GM21825 (cell line): ENCODE results near the gene MNT.

Experiments used
- ATAC-seq: cut with Tn5 transposase; IDR thresholded peaks from one replicate; pipeline ENCODE4 v1.9.1; 2021; ENCODE audit warnings: mild to moderate bottlenecking, moderate library complexity; ENCODE audit not compliant: unreplicated experiment

Gene MNT

GRCh38 chr17:2396568-2397246, 4.2 kb downstream of the MNT start:
- ATAC-seq: peak; percentile 14

DNA sequence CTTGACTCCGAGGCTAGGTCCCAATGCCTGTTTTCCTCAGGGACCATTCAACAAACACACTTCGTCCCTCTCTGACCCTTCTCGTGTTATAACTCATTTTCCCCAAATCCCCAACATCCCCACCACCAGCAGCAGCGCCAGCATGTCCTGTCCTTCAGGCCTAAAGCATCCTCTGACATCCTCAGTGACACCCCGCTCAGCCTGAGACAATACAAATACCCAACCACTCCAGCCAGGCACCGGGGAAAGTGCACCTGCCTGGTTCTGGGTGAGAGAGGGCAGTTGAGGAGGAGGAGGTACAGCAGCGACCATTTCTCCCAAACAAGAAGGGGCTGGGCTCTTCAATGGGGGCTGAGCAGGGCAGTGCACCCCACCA, 4.7 kb downstream of the MNT start:
- no peak for ATAC-seq

DNA sequence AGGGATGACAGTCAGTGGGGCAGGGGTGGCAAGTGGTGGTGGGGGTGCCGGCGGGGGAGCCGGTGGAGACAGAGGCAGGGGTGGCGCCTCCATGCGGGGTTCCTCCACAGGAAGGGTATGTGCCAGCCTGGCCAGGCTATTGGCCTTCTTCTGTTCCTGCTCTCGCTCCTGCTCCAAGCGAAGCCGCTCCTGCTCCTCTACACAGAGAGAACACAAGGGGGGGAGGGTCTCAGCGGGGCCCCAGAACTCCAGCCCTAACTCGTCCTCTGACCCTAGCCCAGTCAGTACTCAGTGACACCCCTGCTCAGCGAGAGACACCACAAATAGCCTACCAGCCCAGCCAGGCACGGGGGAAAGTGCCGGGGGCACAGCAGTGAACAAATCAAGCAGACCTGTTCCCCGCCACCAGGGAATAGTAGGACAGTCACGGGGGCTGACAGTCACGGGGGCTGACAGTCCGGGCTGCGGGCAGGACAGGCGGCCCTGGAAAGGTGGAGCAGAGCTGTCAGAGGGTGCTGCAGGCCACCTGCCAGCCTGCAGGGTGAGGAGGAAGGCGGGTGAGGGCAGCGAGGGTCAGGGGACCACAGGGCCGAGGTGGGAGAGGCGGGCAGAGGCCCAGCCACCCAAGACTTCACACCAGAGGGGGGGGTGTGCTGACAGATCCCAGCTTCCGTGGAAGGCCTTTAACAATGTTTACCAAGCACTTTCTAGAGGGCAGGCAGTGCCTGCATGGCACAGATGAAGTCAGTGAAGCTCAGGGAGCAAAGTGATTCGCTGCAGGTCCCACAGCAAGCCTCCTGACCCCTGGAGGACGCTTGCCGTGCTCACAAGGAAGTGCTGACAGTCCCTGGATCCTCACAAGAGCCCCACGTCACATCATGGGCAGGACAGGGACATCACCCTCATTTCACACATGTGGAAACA, 5.3 kb downstream of the MNT start:
- no peak for ATAC-seq

DNA sequence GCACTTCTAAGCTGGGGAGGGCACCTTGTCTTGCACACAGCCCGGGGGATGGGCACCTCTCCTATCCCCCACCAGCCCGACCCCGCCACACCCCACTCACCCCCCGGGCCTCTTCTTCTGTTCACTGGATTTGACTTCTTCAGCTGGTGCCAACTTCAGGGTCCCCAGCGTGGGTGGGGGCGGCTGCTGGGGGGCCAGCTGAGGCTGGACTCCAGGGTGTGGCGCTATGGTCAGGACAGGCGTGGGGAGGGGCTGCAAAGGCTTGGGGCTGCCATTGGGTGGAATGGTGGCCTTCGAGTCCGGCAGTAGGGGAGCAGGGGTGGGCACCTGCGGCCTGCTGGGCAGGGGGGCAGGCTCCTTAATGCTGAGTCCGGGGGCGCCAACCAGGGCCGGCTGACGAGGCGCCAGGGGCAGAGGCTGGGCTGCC, 6.1 kb downstream of the MNT start:
- no peak for ATAC-seq

DNA sequence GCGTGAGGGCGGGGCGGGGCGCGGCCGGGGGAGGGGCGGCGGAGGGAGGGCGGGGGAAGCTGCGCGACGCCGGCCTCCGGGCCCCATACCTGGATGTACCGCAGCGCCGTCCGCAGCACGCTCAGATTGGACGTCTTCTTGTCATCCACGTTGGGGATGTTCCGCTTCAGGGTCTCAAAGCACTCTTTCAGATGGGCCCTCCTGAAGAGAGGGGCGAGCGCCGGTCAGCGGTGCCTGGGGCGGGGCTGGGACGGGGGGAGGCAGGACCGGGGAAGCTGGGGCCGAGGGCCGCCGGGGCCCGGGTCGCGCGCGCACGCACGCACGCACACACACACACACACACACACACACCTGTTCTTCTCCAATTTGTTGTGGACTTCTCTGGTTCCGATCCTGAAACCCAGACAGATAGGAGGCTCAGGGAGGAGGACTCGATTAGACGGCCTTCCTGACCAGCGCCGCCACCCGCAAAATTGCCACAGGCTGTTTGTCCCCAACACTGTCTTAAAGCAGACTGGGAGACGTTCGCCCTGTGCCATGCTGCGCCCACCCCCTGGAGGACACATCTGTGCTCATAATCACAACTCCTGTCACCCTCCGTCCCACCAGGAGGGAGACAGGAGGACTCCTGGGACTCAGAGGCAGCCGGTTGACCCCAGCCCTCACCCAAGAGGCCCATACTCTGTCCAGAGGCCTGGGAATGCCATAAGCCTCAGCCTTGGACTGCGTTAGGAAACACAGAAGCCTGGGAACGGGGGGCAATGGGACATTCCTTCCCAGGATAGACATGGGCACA, 6.7 kb downstream of the MNT start:
- ATAC-seq: no peak

DNA sequence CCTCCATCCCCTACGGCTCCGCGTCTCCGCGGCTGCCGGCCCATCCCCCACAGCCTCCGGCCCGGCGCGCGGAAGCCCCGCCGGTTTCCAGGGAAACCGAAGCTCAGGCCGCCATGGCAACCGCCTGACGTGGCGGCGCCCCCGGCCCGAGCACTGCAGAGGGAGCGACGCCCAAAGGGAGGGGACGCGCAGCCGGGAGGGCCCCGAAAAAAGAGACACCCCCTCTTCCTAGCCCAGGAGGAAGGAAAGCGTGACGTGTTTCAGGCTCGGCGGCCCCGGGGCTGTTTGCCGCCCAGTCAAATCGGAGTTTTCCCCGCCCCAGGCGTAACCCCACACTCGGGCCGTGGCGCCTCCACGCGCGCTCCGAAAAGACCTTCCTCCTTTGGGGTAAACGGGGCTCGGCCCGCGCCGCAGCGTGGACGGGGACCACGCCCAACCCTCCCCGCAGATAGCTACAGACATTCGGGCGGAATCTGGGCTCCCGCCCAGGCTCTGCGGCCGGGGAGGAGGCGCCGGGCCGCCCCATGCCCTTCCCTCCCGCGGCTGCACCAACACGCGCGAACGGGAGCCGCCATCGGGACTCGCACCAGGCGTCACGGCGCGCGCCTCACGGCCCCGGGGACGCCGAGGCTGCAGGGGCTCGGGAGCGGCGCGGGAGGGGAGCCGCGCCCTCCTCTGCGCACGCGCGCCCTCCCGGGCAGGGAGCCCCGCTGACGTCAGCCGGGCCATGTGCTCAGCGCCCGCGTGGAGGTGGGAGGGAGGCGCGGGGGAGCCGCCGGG, 7.5 kb downstream of the MNT start:
- peak; percentile 33 for ATAC-seq

DNA sequence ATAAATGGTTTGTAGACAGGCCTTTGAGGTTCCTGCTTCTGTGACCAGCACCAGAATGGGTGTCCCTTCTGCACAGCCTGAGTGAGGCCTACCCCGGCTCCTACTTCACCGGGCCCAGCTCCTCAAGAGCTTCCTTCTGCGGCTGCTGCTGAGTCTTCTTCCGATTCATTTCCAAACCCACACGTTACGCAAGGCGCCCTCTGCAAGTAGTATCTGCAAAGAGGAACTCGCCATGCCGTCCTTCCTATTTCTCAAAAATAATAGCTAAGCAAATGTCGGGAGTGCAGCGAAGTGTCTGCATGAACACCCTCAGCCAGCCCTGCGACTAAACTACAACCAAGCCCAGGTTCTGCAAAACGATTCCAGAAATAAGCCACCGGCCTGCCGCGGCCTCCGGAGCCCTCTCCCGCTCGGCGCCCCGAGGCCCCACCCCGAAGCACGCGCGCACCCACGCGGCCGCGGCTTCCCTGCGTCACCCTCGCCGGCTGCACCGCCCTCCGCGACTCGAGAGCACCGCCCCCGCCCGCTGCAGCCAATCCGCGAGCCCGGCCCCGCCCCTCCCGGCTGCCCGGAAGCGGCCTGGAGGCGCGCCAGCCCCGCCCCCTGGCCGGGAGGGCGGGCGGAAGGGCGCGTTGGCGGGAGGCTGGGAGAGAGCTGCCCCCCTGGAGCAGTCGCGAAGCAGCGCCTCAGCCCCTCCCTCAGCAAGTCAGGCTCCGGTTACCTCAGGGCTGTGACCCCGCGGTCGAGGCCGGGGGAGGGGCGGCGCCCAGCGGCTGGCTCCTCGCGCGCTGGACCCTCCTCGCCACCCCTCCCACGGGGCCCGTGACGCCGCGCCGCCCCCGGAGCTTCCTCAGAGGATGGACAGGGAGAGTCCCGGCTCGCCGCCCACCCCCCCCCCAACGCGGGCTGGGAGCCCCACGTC, 8.3 kb downstream of the MNT start:
- peak; percentile 46 for ATAC-seq

GRCh38 chr17:2391597-2392251, 9.1 kb downstream of the MNT start:
- ATAC-seq: no peak

- ATAC-seq: no peak
These were observed 10.5 kb downstream of the MNT start for GRCh38 chr17:2390199-2390836.

GRCh38 chr17:2388683-2389055, 12.2 kb downstream of the MNT start:
- no peak for ATAC-seq

DNA sequence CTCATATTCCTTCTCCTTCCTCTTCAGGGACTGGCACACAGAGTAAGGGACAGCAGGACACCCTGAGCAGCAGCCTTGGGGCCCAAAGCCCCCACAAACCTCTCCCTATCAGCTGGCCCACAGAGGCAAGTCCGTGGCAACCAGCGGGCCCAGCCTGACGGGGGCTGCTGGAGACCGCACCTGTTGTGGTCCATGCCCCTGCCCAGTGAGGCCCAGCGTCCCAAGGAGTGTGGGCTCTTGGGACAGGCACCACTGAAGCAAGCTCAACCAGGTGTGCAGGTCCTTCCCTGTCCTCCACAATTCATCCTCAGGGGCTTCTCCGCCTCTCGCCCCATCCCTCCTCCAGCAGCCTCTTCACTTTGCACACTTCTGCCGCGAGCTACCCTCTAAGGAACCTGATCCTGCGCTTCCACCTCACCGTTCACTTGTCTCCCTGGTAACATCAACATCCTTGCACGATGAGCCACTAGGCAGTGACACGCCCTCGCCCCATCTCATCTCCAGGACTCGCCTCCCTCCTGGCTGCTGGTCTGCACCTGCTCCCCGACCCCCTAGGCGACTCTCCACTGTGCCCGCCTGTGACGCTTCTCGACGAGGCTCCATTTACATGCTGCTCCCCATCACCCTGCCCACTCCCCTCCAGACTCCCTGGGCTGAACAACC, 12.7 kb downstream of the MNT start:
- ATAC-seq: no peak

DNA sequence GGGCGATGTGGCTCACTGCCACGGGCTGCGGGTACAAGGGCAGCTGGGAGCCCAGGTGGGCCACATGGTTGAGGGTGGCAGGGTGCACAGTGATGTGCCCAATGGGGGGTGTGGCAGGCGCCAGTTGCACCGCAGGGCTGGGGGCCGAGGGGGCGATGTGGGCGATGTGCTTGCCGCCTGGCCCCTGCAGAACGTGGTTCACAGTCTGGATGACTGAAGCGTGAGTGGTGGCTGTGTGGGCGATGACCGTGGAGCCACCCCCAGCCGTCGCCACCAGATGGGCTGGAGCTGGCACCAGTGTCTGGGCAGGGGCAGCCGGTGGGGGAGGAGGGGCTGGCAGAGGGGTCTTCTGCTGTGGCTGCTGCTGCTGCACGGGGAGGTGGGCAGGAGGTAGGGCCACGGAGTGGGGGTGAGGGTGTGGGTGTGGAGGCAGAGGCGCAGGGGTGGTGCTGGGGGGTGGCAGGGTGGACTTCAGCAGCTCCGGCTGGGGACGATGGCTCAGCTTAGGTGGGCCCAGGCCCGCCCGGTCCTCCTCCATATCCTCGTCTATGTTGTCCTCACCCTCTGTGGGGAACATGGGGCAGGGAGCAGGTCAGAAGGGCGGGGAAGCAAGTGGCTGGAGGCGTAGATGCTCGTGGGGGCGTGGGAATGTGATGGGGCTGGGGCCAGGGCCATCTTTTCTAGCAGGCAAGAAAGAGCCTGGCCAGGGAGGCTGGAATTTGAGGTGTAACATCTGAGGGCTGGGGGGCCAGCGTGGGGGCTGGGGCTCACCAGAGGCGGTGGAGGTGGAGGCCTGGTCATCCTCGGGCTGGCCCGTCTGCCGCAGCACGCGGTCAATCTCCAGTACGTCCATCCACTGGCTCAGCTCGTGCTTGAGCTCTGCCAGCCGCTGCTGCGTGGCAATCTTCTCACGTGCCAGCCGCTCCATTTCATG, 13.5 kb downstream of the MNT start:
- ATAC-seq: no peak

GRCh38 chr17:2386400-2387085, 14.3 kb downstream of the MNT start:
- no peak for ATAC-seq

DNA sequence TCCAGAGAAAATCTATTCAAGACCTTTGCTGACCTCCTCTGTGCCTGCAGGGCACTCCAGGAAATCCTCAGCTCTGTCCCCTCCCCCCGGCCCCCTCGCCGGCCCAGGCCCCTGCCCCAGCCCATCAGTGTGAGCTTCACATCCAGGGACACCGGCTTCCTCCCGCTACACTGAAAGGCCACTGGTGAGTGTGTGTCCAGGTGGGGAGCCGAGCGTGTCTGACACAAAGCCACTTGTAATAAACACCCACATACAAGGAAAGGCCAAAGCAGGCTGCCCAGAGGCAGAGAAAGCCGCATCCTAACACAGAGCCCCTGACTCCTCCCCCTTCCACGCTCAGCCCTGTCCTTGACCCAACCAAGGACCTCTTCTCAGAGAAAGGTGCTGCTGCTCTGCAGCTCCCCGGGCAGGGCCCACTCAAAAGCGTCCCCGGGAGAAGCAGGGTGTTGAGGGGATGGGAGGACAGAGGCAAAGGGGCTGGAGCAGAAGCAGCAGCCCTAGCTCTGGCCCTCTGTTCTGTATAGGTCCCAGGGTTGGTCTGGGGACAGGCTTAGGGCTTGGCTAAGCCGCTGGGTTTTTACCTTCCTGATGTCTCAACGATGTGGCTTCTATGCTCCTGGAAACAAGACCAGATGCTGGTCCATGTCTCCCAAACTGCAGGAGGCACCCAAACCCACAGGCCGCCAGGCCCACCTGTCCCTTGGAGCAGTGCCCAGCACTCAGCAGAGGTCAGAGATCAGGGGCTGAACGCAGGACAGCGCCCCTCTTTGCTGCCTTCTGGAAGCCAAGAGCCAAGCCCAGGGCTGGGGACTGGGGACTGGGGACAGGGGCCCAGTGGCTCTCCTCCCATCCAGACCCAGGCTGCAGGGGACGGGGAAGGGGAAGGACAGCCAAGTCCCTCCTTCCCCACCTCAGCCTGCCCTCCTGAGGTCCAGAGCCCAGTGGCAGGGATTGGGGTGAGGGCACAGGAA, 15.3 kb downstream of the MNT start:
- no peak for ATAC-seq

DNA sequence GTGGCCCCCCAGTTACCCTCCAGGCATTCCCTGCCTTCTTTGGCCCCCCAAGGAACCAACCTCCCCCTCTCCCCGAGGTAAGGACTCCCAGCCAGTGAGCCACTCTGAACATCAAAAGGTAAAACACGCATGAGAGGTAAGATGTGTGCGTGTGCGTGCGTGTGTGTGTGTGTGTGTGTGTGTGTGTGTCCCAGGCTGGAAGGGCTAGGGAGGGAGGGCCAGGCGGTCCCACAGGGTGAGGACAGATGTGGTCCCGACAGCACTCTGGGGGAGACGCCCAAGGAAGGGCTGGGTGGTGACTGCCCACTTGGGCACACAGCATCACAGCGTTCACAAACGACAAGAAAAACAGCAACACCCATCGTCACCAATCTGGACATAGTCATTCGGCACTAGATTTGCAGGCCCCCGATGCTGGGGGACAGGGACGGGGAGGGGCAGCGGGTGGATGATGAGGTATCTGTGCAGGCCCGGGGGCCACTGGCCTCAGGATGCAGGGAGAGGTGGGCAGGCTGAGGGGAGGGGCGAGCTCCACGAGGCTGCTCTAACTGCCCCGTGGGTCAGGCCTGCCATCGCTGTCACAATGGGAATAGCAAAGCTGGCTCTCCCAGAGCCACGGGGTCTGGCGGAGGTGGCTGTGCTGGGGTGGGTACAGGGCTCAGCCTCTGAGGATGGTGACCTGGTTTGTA, 16.3 kb downstream of the MNT start:
- ATAC-seq: no peak
